Ovary (tissue), 9 donors: ENCODE data around the gene CDKAL1. TPM values are rescaled to one million over a fixed set of nuclear protein-coding genes. Genes with fewer than 3 reads are reported as not detected.
"Not testable (repeated sequence)": the region's sequence is repeated elsewhere in the genome, so short reads cannot be mapped to it uniquely, and the experiment has no call there.

Source experiments
- DNase-seq, 5 donors: peaks; one replicate each; pipeline ENCODE4 v3.0.0-alpha.2; 2019 to 2020
- H3K27ac ChIP-seq, 2 donors: fragments of 200-600 bp; one replicate each; pipeline versions ENCODE4 v1.5.1 to v1.8.0; 2019 to 2022
- H3K27me3 ChIP-seq: fragments of 200-600 bp; one replicate; pipeline ENCODE4 v1.8.0; 2022
- H3K36me3 ChIP-seq: fragments of 200-600 bp; sonication (generic); one replicate; pipeline ENCODE4 v1.5.1; 2019
- H3K4me1 ChIP-seq: one replicate; pipeline ENCODE4 v1.8.1; 2013; ENCODE audit warnings: mild to moderate bottlenecking, moderate library complexity; ENCODE audit not compliant: insufficient read depth
- H3K4me3 ChIP-seq: fragments of 200-600 bp; sonication (generic); one replicate; pipeline ENCODE4 v1.5.1; 2017
- H3K9me3 ChIP-seq, 2 donors: fragments of 200-600 bp in 1 of 2; sonication (generic) in 1 of 2; one replicate each; pipeline versions ENCODE4 v1.5.1 to v1.8.1; 2013 to 2019; ENCODE audit warnings: mild to moderate bottlenecking in 1 of 2, moderate library complexity in 1 of 2
- CTCF ChIP-seq, 3 donors: fragments of 450-650 bp in 2 of 3; fragments of 200-600 bp in 1 of 3; IDR thresholded peaks; one replicate each; pipeline versions ENCODE4 v1.5.1 to v1.8.0; 2016 to 2022; ENCODE audit warnings: antibody characterized with exemption in 3 of 3, mild to moderate bottlenecking in 1 of 3
- EP300 ChIP-seq: sonication (generic); formaldehyde crosslinking; IDR thresholded peaks from one replicate; pipeline ENCODE4 v1.6.1; 2017; ENCODE audit warnings: antibody characterized with exemption
- POLR2A ChIP-seq: fragments of 450-650 bp; IDR thresholded peaks from one replicate; pipeline ENCODE4 v1.6.1; 2017; ENCODE audit warnings: antibody characterized with exemption, mild to moderate bottlenecking, moderate library complexity
- WGBS, 3 donors: extraction: QIAGEN DNeasy Blood & Tissue Kit in 1 of 3; methylation state at CpG; one replicate each; pipeline versions ENCODE4 v1.1.5 to v1.1.7; 2013 to 2017; 5-methylcytosine and 5-hydroxymethylcytosine counted together
- intact Hi-C, 4 donors: fragments of 100-400 bp; cut with DNase I; formaldehyde crosslinking; loops; one replicate each; pipeline versions ENCODE4 v1.11.0 to v1.15.1; 2022 to 2023
- polyA plus RNA-seq, 2 donors: library from polyadenylated mRNA; stranded (reverse); fragments of 200-250 nt in 1 of 2; fragments of 350-450 nt in 1 of 2; fragmentation: Illumina TruSeq in 1 of 2; extraction: RNeasy Lipid Tissue Mini Kit (QIAGEN cat#74804) in 1 of 2; gene quantifications; one replicate each; pipeline ENCODE4 v1.2.3, GENCODE V29; 2013 to 2014
- total RNA-seq, 7 donors: library from RNA; depleted of rRNA in 2 of 7; stranded (reverse); fragments of >200 nt in 2 of 7; fragmentation: NEBNext Ultra II Directional in 3 of 7; extraction: Animal tissue kit (Norgen Biotek cat#: 25700) in 3 of 7; gene quantifications; one replicate each; pipeline versions ENCODE4 v1.1.0 to v1.2.4, GENCODE V29; 2016 to 2023
- donor health status: DM: no; HTN: no; CAD: no; lungs with moderate emphysema.
- donor health status: DM: no; HTN: no; CAD: no.
- donor health status: Bipolar disorder and iron deficiency.
- donor health status: DM: yes; HTN: yes; CAD: no.
- donor health status: DM: no; HTN: no; CAD: no.
- donor health status: DM: yes; HTN: yes; CAD: no.

The CDKAL1 gene
- total and polyA plus RNA-seq, 9 donors: 6.8 to 21.3 (median 18.9) TPM

GRCh38 chr6:21091411-21091810 is 557.2 kb downstream of the CDKAL1 start:
- no peak for TF ChIP-seq POLR2A
- no peak for TF ChIP-seq CTCF (IDR thresholded peaks at IDR 0.05)
- no peak for TF ChIP-seq EP300
- WGBS, 3 donors: 97 to 100% (median 98%) methylated on average over 2 of the region's 2 CpGs
- H3K36me3 ChIP-seq: no peaks in the 10 kb centered on the region
- DNase-seq: no peak
- H3K27me3 ChIP-seq: no peaks in the 10 kb centered on the region
- no peak overlapping the region for H3K27ac ChIP-seq
- H3K4me3 ChIP-seq: no peak overlapping the region
- no peaks in the 10 kb centered on the region for H3K9me3 ChIP-seq
- intact Hi-C loops: no loop called here
- peaks cover 2% of the 10 kb centered on the region for H3K4me1 ChIP-seq

GRCh38 chr6:21092231-21092772 is 558.0 kb downstream of the CDKAL1 start:
- H3K4me3 ChIP-seq, H3K4me1 ChIP-seq, H3K36me3 ChIP-seq, DNase-seq, intact Hi-C loops, H3K27me3 ChIP-seq, H3K9me3 ChIP-seq, H3K27ac ChIP-seq: not testable (repeated sequence)
- 91 to 95% (median 92%) methylated on average over 6 of the region's 6 CpGs for WGBS, 3 donors

GRCh38 chr6:21095462-21095861 is 561.2 kb downstream of the CDKAL1 start:
- Histone ChIP-seq H3K9me3 (no peaks in the 10 kb centered on the region), H3K27me3 (no peaks in the 10 kb centered on the region), H3K27ac (no peak overlapping the region), H3K36me3 (no peaks in the 10 kb centered on the region), H3K4me3 (no peak overlapping the region), H3K4me1 (peaks cover 2% of the 10 kb centered on the region)
- TF ChIP-seq EP300 (no peak), CTCF (IDR thresholded peaks at IDR 0.05) (no peak), POLR2A (no peak)
- 63 to 76% (median 71%) methylated on average over 2 of the region's 2 CpGs for WGBS, 3 donors
- no peak for DNase-seq
- intact Hi-C loops: no loop called here

- Histone ChIP-seq H3K27ac (no peak overlapping the region), H3K4me3 (no peak overlapping the region), H3K27me3 (no peaks in the 10 kb centered on the region), H3K9me3 (no peaks in the 10 kb centered on the region), H3K36me3 (no peaks in the 10 kb centered on the region), H3K4me1 (peaks cover 2% of the 10 kb centered on the region)
- WGBS, 3 donors: 91 to 95% (median 94%) methylated on average over 4 of the region's 4 CpGs
- no peak for TF ChIP-seq CTCF (IDR thresholded peaks at IDR 0.05)
- no peak for TF ChIP-seq POLR2A
- TF ChIP-seq EP300: no peak
- DNase-seq: no peak
- intact Hi-C loops: no loop called here
Observed at GRCh38 chr6:21098134-21098533, 563.9 kb downstream of the CDKAL1 start.

- Histone ChIP-seq H3K27ac (no peak overlapping the region), H3K9me3 (no peaks in the 10 kb centered on the region), H3K27me3 (no peaks in the 10 kb centered on the region), H3K36me3 (no peaks in the 10 kb centered on the region), H3K4me1 (peaks cover 2% of the 10 kb centered on the region), H3K4me3 (no peak overlapping the region)
- DNase-seq: no peak
- TF ChIP-seq POLR2A: no peak
- no peak for TF ChIP-seq EP300
- TF ChIP-seq CTCF (IDR thresholded peaks at IDR 0.05): no peak
- intact Hi-C loops: no loop called here
- 92 to 100% (median 97%) methylated on average over 1 of the region's 1 CpG for WGBS, 3 donors
Observed at GRCh38 chr6:21098744-21099143, 564.5 kb downstream of the CDKAL1 start.
